GM21381 (cell line): ENCODE data around the gene STAU1.
"Not testable (repeated sequence)": the region's sequence is repeated elsewhere in the genome, so short reads cannot be mapped to it uniquely, and the experiment has no call there.

Experiments used
- ATAC-seq: cut with Tn5 transposase; IDR thresholded peaks from one replicate; pipeline ENCODE4 v1.9.1; 2021; ENCODE audit warnings: mild to moderate bottlenecking, moderate library complexity; ENCODE audit not compliant: unreplicated experiment

The STAU1 gene

DNA sequence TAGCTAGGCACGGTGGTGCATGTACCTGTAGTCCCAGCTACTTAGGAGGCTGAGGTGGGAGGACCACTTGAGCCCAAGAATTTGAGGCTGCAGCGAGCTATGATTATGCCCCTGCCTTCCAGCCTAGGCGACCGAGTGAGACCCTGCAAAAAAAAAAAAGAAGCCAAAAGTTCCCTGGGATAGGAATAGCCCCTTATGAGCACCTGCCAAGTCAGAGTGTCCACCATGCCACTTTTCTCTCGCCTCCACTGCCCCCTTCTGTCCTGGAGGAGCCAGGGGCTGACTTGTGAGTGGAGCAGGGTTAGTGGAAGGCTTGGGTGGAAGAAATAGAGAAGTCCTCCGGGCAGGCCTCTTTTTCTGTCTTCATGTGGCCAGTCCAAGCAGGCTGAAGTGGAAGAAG, 18.9 kb upstream of the STAU1 start:
- ATAC-seq, result no peak

GRCh38 chr20:49203746-49204145, 15.6 kb upstream of the STAU1 start:
- no peak for ATAC-seq

DNA sequence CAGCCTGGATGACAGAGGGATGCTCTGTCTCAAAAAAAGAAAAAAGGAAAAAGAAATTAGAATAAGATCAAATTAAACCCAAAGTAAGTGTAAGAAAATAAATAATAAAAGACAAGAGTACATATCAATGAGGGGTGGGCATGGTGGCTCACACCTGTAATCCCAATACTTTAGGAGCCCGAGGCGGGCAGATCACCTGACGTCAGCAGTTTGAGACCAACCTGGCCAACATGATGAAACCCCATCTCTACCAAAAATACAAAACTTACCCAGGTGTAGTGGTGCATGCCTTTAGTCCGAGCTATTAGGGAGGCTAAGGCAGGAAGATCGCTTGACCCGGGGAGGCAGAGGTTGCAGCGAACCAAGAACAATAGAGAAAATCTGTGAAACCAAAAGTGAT, 14.9 kb upstream of the STAU1 start:
- ATAC-seq, result no peak

DNA sequence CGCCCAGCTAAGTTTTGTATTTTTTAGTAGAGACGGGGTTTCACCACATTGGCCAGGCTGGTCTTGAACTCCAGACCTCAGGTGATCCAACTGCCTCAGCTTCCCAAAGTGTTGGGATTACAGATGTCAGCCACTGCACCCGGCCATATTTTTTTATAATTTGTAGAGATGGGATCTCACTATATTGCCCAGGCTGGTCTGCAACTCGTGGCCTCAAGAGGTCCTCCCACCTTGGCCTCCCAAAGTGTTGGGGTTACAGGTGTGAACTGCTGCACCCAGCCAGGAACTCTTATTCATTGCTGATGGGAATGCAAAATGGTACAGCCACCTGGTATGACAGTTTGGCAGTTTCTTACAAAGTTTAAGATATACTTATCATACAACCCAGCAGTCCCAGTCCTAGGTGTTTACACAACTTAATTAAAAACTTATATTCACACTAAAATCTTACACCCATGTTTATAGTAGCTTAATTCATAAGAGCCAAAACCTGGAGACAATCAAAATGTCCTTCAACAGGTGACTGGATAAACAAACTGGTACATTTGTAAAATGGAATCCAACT, 11.7 kb upstream of the STAU1 start:
- no peak for ATAC-seq

DNA sequence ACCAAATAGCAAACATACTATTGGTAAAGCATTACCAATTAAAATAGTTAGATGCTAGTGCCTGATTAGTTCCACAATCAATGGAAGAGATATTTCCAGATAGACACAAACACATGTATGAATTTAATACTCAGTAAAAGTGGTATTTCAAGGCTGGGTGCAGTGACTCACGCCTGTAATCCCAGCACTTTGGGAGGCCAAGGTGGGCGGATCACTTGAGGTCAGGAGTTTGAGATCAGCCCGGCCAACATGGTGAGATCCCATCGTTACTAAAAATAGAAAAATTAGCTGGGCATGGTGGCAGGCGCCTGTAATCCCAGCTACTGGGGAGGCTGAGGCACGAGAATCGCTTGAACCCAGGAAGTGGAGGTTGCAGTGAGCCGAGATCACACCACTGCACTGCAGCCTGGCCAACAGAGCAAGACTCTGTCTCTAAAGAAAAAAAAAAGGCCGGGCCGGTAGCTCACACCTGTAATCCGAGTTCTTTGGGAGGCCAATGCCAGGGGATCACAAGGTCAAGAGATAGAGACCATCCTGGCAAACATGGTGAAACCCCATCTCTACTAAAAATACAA, 4.9 kb upstream of the STAU1 start:
- not testable (repeated sequence) for ATAC-seq

DNA sequence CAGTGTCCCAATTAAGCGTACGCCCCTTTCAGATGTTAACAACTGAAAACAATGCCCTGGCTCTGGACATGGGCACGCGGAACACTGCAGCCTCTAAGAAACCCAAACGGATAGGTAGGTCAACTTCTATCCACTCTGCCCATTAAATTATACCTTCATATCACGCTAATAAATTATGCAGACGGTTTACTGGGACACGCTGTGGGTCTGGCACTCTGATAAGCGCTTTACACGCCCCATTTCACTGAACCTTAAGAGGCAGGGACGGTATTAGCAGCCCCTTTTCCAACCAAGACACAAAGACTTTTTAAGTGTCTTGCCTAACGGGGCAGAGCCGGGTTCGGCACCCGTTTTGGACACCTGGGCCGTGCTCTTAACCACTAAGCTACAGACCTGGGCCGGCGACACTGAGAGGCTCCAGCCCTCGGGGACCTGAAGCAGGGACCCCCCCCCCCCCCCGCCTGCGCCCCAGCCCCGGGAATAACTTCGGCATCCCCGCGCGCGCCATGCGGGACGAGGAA, 744 bp downstream of the STAU1 start:
- ATAC-seq, result no peak

- no peak for ATAC-seq
Observed at GRCh38 chr20:49186535-49187329, 1.4 kb downstream of the STAU1 start.

DNA sequence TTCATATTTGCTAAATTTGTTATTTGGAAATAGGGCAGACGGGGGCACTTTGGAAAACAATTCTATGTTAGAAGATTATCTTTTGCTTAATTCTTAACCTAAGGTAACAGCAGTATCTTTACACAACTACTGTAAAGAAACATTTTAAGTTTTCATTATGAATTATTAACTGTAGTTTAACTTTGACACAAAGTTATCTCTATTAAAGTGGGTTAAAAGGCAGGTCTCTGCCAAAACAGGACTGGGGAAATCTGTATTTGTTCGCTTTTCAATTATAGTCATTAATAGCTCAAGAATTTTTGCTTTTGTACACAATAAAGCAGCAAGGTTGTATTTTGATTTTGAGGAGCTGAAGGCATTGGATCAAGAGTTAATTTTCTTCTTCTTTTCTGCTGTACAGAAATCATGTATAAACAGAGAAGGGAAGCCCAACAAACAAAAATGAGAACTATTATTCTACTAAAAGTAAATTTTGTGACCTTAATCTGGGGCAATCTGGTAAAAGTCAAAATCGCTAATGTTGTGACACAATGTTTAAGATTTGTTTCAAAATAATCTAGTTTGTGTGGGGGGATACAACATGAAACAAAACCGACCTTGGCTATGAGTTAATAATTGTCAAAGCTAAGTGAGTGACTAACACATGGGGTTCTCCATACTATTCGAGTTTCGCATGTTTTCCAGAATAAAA, 2.9 kb downstream of the STAU1 start:
- no peak for ATAC-seq

- ATAC-seq, result no peak
Observed at GRCh38 chr20:49184691-49185070, 3.5 kb downstream of the STAU1 start.

DNA sequence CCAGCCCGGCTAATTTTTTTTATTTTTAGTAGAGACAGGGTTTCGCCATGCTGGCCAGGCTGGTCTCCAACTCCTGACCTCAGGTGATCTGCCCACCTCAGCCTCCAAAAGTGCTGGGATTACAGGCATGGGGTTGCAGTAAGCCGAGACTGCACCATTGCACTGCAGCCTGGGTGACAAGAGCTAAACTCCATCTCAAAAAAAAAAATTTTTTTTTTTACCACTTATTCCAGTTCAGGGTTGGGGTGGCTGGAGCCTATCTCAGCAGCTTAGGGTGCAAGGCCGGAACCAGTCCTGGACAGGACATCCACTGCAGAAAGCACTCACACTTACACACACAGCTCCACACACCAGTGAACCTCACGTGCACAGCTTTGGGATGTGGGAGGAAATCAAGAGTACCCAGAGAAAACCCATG, 4.0 kb downstream of the STAU1 start:
- ATAC-seq, result not testable (repeated sequence)

DNA sequence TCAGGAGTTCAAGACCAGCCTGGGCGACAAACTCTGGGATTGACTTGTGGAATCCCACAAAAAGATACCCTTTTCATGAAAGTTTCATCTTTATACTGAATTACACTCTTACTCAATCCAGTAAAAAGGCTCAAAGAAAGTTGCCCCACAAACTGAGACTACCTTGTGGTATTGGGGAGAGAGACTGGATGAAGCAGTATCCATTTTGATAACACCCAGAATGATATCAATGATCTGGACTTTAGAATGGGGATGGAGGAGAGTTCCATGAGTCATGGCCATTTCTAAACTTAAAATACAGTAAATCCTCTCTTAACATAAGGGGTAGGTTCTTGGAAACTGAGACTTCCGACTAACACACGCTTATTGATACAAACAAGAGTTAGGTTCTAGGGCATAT, 4.7 kb downstream of the STAU1 start:
- no peak for ATAC-seq

- no peak for ATAC-seq
Observed at GRCh38 chr20:49181265-49181877, 6.8 kb downstream of the STAU1 start.

GRCh38 chr20:49179368-49180277, 8.5 kb downstream of the STAU1 start:
- ATAC-seq, result peak; percentile 49

- ATAC-seq, result no peak
Observed at GRCh38 chr20:49174183-49174582, 14.0 kb downstream of the STAU1 start.

- ATAC-seq, result peak; percentile 47
Observed at GRCh38 chr20:49172413-49172812, 15.7 kb downstream of the STAU1 start.

GRCh38 chr20:49171909-49172308, 16.2 kb downstream of the STAU1 start:
- no peak for ATAC-seq

DNA sequence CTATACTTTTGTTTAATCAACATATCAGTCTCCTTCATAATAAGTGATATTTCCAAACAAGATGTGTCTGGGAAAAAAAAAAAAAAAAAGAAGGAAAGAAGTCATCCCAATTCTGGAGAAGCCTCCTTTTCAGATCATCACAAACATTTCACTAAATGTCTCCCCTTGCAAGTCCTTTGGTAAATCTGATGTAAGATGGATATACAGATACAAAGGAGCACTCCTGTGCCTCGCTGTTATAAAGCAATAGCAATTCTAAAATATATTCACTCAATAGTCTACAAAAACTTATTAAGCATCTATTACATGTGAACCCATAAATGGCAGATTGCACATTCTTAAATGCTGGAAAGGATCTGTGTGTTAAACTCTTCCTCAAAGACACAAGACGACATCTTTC, 17.4 kb downstream of the STAU1 start:
- no peak for ATAC-seq

- no peak for ATAC-seq
Observed at GRCh38 chr20:49169547-49169946, 18.6 kb downstream of the STAU1 start.

GRCh38 chr20:49168864-49169263, 19.3 kb downstream of the STAU1 start:
- not testable (repeated sequence) for ATAC-seq
